ENCODE data around the gene GAK.

The GAK gene

DNA sequence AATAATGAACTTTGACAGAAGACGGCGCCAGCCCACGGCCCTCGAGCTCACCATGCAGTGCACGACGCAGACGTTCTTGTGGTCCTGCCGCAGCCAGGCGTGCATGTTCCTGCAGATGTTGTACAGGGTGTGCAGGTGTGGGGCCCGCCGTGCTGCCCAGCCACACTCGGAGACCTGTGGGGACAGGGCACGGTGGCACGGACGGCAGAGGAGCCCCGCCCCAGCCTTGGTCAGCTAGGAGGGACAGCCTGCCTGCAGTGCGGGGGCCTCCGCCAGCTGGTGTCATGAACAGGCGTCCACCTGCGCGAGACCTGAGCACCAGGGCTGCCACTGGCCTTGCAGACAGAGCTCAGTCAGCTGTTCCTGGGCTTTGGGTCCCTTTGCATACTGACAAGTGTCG lies 49.5 kb downstream of the GAK start:
- no peak for DNase-seq (ENCODE audit: low spot score)
- no peak for TF ChIP-seq CTCF (IDR thresholded peaks at IDR 0.05)
- Histone ChIP-seq H3K27ac (no peak overlapping the region), H3K4me3 (no peak overlapping the region)

DNA sequence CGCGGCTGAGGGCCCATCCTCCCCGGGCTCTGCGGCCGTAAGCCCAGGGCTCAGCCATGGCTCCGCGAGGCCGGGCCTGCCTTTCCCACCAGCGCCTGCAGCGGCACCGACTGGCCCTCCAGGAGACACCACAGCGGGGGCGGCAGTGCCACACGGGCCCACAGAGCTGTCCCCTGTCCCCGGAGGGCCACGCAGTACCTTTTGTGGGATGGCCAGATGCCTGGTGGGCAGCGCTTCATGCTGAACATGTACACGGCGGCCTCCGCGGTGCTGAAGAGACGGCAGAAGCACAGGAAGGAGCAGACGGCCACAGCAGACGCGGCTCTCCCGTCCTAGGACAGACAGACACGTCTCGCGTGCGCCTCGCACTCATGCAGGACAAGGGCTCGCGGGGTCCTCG lies 50.4 kb downstream of the GAK start:
- no peak overlapping the region for H3K4me3 ChIP-seq
- H3K27ac ChIP-seq = no peak overlapping the region
- TF ChIP-seq CTCF (IDR thresholded peaks at IDR 0.05) = no peak
- DNase-seq (ENCODE audit: low spot score) = no peak

- H3K27ac ChIP-seq = no peak overlapping the region
- no peak for TF ChIP-seq CTCF (IDR thresholded peaks at IDR 0.05)
- no peak overlapping the region for H3K4me3 ChIP-seq
- DNase-seq (ENCODE audit: low spot score) = no peak
These were observed 51.3 kb downstream of the GAK start for GRCh38 chr4:880684-881405.

DNA sequence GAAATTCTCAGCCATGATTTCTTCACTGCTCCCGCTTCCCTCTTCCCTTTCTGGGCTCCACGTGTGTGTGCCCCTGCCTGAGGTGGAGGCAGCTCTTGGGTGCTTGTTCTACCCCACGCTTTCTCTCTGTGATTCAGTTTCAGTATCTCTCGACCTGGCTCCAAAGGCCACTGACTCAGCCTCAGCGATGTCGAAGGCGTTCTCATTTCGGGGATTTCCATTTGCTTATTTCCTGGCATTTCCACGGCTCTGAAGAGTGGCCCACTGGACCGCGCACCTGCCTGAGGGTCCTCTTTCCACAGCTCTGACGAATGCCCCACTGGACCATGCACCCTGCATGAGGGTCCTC lies 52.4 kb downstream of the GAK start:
- no peak overlapping the region for H3K4me3 ChIP-seq
- H3K27ac ChIP-seq = no peak overlapping the region
- TF ChIP-seq CTCF (IDR thresholded peaks at IDR 0.05) = no peak
- DNase-seq (ENCODE audit: low spot score) = no peak

GRCh38 chr4:878796-879728 lies 53.1 kb downstream of the GAK start:
- no peak overlapping the region for H3K4me3 ChIP-seq
- no peak overlapping the region for H3K27ac ChIP-seq
- no peak for DNase-seq (ENCODE audit: low spot score)
- no peak for TF ChIP-seq CTCF (IDR thresholded peaks at IDR 0.05)

- TF ChIP-seq CTCF (IDR thresholded peaks at IDR 0.05) = no peak
- H3K27ac ChIP-seq = no peak overlapping the region
- H3K4me3 ChIP-seq = no peak overlapping the region
- DNase-seq (ENCODE audit: low spot score) = no peak
These were observed 54.6 kb downstream of the GAK start for GRCh38 chr4:877502-877901.

DNA sequence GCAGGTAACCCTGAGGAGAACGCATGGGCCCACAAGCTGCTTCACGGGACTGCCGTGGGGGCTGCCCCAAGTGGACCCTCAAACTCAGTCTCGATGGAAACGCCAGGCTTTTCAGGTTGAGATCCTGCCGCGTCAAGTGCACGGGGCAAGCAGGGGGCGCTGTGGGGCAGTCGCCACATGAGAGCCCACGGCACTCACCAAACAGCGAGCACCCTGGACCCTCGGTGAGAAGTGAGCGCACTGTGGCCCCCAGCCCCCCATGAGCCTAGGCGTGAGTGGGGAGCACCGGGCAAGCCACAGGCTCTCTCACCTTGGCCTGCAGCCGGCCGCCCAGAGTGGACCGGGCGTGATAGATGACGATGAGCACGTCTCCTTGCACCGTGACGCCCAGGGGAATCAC lies 55.3 kb downstream of the GAK start:
- no peak for DNase-seq (ENCODE audit: low spot score)
- Histone ChIP-seq H3K27ac (no peak overlapping the region), H3K4me3 (no peak overlapping the region)
- TF ChIP-seq CTCF (IDR thresholded peaks at IDR 0.05) = no peak
